Ishikawa (cell line): ENCODE data around the gene CDK16.

ENCODE experiments used
- CEBPB ChIP-seq: IDR thresholded peaks from 2 replicates; pipeline ENCODE4 v1.6.1; 2012
- CREB1 ChIP-seq: IDR thresholded peaks from 2 replicates; pipeline ENCODE4 v1.6.1; 2012; ENCODE audit warnings: low read depth
- EGR1 ChIP-seq: IDR thresholded peaks from 2 replicates; pipeline ENCODE4 v1.6.1; 2012
- EP300 ChIP-seq: IDR thresholded peaks from 2 replicates; pipeline ENCODE4 v1.6.1; 2012; ENCODE audit warnings: borderline replicate concordance
- FOXM1 ChIP-seq: IDR thresholded peaks from 2 replicates; pipeline ENCODE4 v1.6.1; 2012; ENCODE audit warnings: low read depth, borderline replicate concordance
- NFIC ChIP-seq: IDR thresholded peaks from 2 replicates; pipeline ENCODE4 v1.6.1; 2012
- RAD21 ChIP-seq: IDR thresholded peaks from 2 replicates; pipeline ENCODE4 v1.6.1; 2012; ENCODE audit warnings: low read depth
- TAF1 ChIP-seq: IDR thresholded peaks from 2 replicates; pipeline ENCODE4 v1.6.1; 2012; ENCODE audit warnings: low read depth, mild to moderate bottlenecking
- TCF12 ChIP-seq: IDR thresholded peaks from 2 replicates; pipeline ENCODE4 v1.6.1; 2012; ENCODE audit warnings: low read depth
- TEAD4 ChIP-seq: IDR thresholded peaks from 2 replicates; pipeline ENCODE4 v1.6.1; 2012
- YY1 ChIP-seq: IDR thresholded peaks from 2 replicates; pipeline ENCODE4 v1.6.1; 2012; ENCODE audit warnings: low read depth
- ZBTB7A ChIP-seq: IDR thresholded peaks from 2 replicates; pipeline ENCODE4 v1.6.1; 2012; ENCODE audit warnings: low read depth
- TF ChIP-seq, protein P1 (sequence below): IDR thresholded peaks from 2 replicates; pipeline ENCODE4 v1.6.1; 2012
- TF ChIP-seq, protein P2 (sequence below): IDR thresholded peaks from 2 replicates; pipeline ENCODE4 v1.6.1; 2012
- TF ChIP-seq, protein P3 (sequence below): IDR thresholded peaks from 2 replicates; pipeline ENCODE4 v1.6.1; 2012; ENCODE audit warnings: low read depth, mild to moderate bottlenecking

Gene CDK16

DNA sequence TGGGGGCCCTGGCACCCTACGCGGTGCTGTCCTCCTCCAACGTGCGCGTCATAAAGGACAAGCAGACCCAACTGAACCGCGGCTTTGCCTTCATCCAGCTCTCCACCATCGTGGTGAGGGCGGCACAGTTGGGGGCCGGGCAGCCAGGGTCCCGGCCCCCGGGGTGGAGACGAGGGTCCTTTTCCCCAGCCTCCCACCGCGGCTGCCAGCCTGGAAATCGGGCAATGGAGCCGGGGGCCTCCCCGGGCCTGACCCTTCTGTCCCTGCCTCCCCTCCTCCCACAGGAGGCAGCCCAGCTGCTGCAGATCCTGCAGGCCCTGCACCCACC, 38.6 kb upstream of the CDK16 start:
- TF ChIP-seq, protein P1, sequence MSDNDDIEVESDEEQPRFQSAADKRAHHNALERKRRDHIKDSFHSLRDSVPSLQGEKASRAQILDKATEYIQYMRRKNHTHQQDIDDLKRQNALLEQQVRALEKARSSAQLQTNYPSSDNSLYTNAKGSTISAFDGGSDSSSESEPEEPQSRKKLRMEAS, result no peak
- TF ChIP-seq YY1 (no peak), FOXM1 (no peak), RAD21 (no peak), NFIC (no peak), CREB1 (no peak), TEAD4 (no peak), EP300 (no peak), ZBTB7A (no peak), EGR1 (no peak), CEBPB (no peak), TAF1 (no peak), TCF12 (no peak)
- TF ChIP-seq, protein P2, sequence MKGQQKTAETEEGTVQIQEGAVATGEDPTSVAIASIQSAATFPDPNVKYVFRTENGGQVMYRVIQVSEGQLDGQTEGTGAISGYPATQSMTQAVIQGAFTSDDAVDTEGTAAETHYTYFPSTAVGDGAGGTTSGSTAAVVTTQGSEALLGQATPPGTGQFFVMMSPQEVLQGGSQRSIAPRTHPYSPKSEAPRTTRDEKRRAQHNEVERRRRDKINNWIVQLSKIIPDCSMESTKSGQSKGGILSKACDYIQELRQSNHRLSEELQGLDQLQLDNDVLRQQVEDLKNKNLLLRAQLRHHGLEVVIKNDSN, result no peak
- TF ChIP-seq, protein P3, sequence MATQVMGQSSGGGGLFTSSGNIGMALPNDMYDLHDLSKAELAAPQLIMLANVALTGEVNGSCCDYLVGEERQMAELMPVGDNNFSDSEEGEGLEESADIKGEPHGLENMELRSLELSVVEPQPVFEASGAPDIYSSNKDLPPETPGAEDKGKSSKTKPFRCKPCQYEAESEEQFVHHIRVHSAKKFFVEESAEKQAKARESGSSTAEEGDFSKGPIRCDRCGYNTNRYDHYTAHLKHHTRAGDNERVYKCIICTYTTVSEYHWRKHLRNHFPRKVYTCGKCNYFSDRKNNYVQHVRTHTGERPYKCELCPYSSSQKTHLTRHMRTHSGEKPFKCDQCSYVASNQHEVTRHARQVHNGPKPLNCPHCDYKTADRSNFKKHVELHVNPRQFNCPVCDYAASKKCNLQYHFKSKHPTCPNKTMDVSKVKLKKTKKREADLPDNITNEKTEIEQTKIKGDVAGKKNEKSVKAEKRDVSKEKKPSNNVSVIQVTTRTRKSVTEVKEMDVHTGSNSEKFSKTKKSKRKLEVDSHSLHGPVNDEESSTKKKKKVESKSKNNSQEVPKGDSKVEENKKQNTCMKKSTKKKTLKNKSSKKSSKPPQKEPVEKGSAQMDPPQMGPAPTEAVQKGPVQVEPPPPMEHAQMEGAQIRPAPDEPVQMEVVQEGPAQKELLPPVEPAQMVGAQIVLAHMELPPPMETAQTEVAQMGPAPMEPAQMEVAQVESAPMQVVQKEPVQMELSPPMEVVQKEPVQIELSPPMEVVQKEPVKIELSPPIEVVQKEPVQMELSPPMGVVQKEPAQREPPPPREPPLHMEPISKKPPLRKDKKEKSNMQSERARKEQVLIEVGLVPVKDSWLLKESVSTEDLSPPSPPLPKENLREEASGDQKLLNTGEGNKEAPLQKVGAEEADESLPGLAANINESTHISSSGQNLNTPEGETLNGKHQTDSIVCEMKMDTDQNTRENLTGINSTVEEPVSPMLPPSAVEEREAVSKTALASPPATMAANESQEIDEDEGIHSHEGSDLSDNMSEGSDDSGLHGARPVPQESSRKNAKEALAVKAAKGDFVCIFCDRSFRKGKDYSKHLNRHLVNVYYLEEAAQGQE, result no peak

DNA sequence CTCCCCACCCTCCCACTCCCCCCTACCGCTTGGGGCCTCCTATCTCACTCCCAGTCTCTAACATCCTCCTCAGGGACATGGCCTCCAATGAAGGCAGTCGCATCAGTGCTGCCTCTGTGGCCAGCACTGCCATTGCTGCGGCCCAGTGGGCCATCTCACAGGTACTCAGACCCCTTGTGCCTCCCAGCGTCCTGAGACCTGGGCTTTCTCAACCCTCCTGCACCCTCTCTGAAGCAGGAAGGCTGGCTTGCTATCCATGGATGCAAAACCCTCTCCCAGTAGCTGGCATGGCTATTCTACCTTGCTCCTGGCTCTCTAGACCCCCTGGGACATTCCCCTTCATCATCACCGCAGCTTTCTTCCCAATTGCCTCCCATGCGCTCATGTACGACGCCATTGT, 38.1 kb upstream of the CDK16 start:
- no peak for TF ChIP-seq EP300
- no peak for TF ChIP-seq TCF12
- no peak for TF ChIP-seq EGR1
- no peak for TF ChIP-seq CREB1
- no peak for TF ChIP-seq YY1
- TF ChIP-seq TAF1, result no peak
- no peak for TF ChIP-seq FOXM1
- TF ChIP-seq, protein P3, result no peak
- TF ChIP-seq, protein P1, result no peak
- TF ChIP-seq CEBPB, result no peak
- no peak for TF ChIP-seq TEAD4
- TF ChIP-seq, protein P2, result no peak
- TF ChIP-seq NFIC, result no peak
- TF ChIP-seq ZBTB7A, result no peak
- no peak for TF ChIP-seq RAD21

DNA sequence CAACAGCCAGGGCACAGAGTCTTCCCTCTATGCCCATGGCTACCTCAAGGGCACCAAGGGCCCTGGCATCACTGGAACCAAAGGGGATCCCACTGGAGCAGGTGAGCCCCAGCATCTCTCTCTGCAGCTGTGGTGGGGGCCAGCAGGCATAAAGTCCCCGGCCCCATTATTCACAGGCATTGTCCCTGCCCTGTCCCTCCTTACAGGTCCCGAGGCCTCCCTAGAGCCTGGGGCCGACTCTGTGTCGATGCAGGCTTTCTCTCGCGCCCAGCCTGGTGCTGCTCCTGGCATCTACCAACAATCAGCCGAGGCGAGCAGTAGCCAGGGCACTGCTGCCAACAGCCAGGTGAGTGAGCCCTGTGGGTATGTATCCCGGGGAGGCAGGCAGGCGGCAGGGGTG, 37.2 kb upstream of the CDK16 start:
- TF ChIP-seq, protein P1, result no peak
- TF ChIP-seq NFIC, result no peak
- TF ChIP-seq TCF12, result no peak
- TF ChIP-seq CREB1, result no peak
- no peak for TF ChIP-seq EGR1
- TF ChIP-seq FOXM1, result no peak
- no peak for TF ChIP-seq EP300
- no peak for TF ChIP-seq TAF1

DNA sequence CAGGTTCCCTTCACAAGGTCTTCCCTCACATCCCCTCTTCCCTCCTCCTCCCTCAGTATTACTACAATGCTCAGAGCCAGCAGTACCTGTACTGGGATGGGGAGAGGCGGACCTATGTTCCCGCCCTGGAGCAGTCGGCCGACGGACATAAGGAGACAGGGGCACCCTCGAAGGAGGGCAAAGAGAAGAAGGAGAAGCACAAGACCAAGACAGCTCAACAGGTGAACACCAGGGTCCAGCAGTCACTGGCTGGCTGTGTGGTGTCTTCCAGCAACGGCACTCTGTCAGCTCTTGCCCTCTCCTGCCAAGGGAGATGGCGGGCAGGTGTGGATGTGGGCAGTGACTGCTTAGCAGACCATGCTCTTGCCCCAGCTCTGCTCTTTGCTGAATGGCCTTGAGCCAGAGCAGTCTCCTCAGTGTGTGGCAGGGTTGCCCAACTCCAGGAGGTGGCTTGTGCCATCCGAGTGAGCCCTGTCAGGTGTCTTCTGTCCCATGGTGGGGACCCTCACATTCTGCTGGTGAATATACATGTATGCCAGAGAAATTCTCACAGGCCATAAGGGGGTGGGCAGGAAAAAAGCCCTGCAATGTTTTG, 36.3 kb upstream of the CDK16 start:
- TF ChIP-seq, protein P2, result no peak
- TF ChIP-seq, protein P1, result no peak
- TF ChIP-seq TAF1, result no peak
- TF ChIP-seq EGR1, result no peak

DNA sequence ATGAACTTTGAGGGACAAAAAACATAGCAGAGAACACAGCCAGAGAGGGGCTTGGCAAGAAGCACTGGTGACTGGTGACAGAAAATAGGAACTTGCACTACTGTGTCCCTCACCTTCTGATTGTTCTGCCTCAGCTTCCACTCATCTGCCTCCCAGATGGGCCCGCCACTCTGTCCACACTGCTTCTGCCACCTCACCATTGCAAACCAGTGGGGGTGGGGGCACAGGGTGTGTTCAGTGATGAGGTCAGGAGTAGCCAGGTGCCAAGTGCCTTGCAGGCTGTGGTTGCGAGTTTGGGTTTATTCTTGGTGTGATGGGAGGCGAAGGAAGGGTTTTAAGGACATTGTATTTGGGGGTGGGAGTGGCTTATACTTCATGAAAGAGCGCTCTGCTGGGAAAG, 34.0 kb upstream of the CDK16 start:
- TF ChIP-seq YY1 (no peak), CREB1 (no peak), EP300 (no peak), TAF1 (no peak), TEAD4 (no peak), ZBTB7A (no peak), FOXM1 (no peak), NFIC (no peak), EGR1 (no peak), RAD21 (no peak), CEBPB (no peak), TCF12 (no peak)
- TF ChIP-seq, protein P3, result no peak
- TF ChIP-seq, protein P2, result no peak
- TF ChIP-seq, protein P1, result no peak
